ENCODE measurements around the gene MRAS.
"Not testable (repeated sequence)": the region's sequence is repeated elsewhere in the genome, so short reads cannot be mapped to it uniquely, and the experiment has no call there.

Gene MRAS

DNA sequence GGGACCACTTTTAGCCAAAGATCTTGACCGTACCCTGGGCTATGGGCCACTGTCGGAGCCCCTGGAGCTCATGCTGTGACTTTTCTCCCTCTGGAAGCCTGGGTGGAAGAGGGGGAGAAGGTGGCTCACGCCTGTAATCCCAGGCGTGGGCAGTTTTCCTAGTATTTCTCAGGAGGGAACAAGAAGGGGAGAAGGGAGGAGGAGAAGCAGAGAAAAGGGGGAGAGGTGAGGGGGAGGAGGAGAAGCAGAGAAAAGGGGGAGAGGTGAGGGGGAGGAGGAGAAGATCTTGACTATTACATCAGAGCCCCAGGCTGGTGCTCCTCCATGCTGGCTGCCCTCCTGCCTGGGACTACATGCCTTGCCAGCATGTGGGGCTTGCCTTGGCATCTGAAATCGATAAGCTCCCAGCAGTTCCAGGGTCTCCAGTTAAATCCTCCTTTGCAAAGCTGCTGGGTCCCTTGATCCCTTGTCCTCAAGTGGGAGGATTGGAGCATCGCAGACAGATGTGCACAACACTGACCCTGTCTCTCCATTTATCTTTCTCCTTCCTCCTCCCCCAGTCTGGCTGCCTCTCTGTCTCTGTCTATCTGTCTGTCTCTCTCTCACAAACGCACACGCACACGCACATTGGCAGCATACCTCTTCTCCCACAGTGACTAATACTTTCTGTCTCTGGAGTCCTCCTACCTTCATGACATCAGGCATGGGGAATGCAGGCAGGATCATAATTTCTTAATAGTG lies 41.6 kb downstream of the MRAS start:
- no peak for DNase-seq (ENCODE audit: low spot score)

DNA sequence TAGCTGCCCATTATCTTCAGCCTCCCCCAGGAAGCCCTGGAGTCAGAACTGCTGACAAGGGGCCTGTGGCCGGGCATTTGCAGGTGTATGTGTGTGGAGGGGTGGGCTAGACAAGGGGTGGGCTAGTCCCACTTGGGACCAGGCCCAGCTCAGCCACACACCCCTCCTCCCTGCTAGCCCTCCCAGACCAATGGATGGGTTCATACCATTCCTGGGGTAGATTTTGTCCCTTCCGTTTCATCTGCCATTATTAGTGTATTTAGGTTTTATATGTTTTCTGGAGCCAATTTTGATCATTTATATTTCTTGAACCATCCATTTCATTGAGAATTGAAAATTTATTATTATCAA lies 42.2 kb downstream of the MRAS start:
- DNase-seq (ENCODE audit: low spot score) = no peak

DNA sequence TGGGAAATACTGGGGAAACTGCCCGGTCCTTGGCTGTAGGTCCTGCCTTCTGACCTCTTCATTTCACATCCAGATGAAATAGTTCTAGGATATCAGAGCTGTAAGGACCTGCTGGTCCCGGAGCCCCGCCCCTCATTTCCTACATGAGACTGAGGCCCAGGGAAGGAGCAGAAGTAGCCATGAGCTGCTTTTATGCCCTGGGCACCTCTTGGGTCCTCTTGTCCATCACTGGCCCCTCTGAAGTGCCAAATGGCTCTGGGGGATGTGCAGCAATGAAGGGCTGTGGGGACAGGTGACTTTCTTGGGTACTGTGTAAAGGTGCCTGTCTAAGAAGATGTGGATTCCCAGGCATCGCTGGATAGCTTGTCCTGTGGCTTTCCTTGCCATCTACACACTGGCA lies 45.8 kb downstream of the MRAS start:
- DNase-seq (ENCODE audit: low spot score) = no peak

DNA sequence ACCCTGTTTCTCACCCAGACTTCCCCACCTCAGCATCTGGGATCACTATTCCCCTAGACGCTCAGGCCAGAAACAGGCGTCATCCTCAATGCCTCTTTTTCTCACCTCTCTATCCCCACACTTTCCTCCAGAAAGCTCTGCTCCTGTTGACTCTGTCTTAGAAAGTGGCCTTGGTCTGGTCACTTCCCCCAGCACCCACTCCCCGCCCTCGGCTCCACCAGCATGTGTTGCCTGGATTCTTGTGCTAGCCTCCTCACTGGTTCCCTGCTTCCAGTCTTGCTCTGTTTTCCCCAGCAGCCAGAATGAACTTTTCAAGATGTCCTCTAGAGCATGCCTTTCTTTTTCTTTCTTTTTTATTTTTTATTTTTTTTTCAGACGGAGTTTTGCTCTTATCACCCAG lies 46.3 kb downstream of the MRAS start:
- DNase-seq (ENCODE audit: low spot score) = no peak

DNA sequence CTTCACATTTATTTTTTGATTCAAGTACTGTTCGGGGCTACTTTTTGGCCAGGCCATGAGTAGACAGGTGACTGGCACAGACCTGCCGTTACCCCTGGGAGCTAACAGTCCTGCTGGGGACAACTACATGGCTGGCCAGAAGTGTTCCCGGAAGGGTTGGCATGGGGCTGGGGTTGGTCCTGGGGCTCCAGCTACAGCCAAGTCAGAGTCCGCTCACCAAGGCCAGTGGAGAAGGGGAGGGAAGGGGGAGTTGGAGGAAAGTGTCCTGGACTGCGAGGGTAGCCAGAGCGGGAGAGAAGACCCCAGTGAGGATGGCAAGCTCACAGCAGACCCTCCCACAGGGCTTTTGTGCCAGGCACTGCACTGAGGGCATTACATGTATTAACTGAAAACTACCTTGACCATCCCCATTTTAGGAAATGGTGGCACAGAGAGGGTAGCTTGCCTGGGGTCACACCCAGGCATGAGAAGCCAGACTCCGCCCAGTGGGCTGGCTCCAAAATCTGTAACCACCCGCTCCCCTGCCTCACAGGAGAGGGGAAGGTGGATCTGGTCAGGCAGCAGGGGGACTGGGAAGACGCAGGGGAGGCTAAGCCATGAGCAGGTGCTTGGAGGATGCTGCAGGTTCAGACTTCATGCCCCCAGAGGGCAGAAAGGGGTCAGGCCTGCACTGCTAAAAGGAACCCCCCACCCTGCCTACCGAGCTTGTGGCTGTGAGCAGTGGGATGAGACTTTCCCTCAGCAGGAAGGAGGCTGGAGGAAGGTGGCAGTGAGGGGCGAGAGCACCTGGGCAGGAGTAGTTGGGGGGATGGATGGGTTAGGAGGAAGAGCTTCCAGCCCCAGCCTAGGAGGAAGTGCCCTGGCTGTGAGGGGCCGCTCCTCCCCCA lies 47.7 kb downstream of the MRAS start:
- no peak for DNase-seq (ENCODE audit: low spot score)

DNA sequence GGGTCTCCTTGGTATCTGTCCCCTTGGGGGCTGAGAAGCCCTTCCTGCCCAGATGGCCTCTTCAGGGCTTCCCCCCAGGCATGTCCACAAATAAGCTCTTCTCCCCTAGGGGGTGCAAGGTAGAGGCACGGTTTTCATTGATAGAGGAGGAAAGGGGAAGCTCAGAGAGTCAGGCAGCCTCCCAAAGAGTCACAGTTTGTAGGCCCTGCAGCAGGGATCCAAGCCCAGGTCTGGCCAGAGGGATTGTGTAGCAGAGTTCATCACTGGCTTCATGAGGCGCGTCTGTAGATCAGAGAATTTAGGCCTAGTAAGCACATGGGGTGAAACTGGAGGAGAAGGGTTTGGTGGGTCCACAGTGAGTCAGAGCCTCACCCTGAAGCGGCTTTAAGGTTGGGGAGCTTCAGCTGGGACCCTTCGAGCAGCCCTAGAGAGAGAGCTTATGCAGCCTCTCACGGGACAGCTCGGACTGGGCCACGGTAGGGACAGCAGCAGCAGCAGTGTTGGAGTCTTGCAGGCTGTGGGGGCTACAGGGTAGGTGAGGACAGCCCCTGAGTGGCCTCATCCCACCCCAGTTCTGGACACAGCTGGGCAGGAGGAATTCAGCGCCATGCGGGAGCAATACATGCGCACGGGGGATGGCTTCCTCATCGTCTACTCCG lies 48.5 kb downstream of the MRAS start:
- no peak for DNase-seq (ENCODE audit: low spot score)

DNA sequence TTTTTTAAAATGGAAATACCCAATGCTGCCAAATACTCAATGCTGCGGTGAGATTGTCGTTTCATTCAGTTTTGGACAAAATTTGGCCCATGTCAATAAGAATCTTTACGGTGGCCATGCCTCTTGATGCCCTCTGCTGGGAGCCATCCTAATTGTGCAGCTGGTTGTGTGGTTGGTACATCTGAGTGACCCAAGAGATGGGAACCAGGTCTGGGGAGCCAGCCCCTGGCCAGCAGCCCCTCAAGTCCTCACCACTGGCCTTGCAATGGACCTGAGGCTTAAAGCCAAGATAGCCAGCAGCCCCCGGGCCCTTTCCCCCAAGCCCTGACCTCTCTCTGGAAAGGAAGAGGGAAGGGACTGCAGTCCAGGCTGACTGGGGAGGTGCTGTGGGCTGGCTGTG lies 49.6 kb downstream of the MRAS start:
- DNase-seq (ENCODE audit: low spot score) = no peak

DNA sequence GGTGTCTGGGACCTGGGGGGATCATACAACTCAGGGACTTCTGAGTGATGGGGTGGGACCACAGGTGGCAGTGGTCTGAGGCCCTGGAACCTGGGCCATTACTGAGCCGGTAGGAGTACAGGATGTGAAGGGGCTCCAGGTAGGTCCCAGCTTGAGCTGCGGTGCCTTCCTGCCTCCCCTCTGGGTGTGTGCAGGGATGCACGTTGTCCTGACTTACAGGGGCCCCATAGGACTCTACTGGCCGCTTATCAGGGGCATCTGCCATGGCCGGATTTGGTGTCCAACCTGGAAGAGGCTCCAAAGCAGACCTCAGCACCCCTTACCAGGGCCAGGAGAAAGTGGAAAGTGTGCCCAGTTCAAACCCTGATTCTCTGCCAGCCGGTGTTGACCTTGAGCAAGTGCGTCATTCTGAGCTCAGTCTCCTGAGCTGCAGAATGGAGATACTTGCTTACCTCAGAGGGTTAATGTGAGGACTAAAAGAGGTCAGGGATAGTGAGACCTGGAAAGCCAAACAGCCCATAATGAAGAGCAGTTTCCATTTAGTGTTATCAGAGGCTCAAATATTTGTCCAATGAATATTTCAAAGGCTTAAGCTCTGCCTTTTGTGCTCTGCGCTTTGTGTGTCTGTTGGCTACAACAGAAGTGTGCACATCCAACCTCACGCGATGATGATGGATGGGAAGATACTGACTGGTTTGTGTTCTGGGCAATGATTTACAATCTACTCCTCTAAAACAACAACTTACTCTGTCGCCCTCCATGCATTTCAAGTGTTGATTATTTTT lies 50.6 kb downstream of the MRAS start:
- no peak for DNase-seq (ENCODE audit: low spot score)

DNA sequence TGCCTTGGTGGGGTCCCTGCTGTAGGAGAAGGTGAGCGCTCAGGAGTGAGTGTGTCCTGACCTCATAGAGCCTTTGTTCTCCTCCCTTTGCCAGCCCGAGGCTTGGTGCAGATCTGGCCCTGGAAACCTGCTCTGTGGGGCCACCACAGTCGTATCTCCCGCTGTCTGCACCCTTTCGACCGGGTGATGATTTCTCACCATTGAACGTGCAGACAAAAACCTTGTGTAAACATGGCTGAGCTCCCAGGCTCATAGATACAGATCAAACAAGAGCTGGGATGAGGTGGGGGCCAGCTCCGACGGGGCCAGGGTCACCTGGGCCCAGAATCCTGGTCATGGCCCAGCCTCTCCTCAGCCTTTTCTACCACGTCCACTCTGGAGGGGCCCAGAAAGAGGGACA lies 51.4 kb downstream of the MRAS start:
- no peak for DNase-seq (ENCODE audit: low spot score)

DNA sequence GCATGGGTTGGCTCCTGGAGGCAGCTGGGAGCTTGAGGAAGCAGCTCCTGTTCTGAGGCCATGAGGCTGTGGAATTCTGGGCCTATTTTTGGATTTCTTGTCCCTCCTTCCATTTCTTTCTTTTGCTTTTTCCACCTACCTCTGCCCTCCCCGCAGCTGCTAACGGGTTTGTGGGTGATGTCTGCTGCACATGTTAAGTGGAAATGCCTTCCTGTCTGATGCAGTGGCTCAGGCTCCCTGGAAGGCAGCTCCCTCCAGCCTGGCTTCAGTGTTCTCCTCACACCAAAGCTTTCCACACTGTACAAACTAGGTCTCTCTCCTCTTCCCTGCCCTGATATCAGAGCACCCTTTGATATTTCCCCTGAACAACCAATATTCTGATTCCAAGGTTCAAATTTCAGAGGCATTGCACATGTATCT lies 52.3 kb downstream of the MRAS start:
- DNase-seq (ENCODE audit: low spot score) = no peak

DNA sequence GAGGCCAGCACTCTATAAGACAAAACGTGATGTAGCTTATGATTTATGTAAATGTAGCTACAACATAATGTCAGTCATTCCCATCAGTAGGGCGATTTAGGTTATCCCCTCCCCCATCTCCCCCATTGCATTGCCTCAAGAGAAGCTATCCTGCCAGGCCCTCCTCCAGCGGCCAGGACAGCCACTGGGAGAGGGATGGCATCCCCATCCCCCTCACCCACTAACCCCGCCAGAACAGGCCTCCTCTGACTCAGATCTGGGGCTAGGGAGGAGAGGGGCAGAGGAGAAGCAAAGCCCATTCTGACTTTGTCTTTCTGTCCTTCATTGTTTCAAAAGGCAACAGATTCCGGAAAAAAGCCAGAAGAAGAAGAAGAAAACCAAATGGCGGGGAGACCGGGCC lies 53.5 kb downstream of the MRAS start:
- no peak for DNase-seq (ENCODE audit: low spot score)

DNA sequence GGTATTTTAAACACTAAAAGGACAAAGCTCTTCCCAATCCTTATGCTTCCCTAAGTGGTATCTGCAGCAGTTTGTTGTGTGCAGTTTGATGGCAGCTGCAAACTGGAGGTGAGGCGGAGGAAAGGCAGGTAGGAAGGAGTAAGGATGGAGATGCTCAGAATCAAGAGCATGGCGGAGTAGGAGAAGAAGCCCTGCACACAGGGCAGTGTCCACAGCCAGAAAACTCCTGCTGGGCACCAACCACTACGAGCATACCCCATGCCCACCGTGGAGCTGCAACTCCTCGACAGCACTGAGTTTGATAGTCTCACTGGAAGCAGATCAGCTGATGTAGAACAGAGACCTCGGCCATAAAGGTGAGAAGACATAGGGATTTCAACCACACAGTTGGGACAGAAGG lies 55.7 kb downstream of the MRAS start:
- DNase-seq (ENCODE audit: low spot score) = no peak

DNA sequence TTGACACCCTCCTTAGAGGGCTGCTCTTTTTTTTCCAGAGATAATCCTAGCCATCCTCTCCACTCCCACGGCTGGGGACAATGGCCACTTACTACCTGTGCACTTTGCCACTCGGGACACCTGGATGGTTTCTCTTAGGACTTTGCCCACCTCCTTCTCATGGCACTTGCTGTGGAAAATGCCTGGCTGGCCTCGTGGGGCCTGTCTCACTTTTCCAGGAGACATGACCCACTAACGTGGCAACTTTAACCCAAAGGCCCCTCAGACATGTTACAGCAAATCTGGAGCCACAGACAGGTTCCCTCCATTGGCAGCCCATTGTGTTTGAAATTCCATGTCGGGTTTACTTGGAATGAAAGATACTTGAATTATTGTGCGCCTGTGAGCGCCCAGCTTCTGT lies 56.6 kb downstream of the MRAS start:
- DNase-seq (ENCODE audit: low spot score) = no peak

DNA sequence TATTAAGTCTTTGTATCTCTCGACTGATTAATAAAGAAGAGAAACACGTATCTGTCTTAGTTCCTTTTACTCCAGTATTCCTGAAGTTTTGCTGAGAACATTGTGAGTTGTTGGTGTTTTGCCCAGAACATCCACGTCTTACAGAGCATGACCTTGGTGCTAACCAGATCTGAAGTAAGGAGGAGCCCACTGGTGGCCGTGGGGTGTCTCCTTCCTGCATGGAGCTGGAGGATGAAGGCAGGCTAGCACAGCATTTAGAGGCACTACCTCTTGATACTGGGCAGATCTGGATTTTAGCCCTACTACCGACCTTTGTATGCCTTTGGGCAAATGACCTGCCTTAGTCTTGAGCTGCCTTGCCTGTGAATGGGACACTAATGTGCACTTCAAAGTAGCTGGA lies 57.1 kb downstream of the MRAS start:
- DNase-seq (ENCODE audit: low spot score) = no peak

DNA sequence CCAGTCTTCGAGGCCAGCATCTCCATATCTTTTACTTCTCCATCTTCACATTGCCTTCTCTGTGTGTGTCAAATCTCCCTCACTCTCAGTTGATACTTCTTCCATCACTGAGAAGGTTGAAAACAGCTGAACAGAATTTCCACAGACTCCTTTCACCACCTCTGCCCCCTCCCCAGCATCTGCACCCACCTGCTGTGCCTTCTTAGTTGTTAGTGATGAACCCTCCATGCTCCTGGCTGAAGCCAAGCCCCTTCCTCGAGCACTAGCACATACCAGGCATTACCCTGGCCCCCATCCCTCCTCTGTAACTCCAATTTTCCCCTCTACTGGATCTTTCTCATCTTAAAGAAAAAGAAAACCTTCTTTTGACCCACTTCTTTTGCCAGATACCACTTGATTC lies 58.2 kb downstream of the MRAS start:
- DNase-seq (ENCODE audit: low spot score) = no peak

DNA sequence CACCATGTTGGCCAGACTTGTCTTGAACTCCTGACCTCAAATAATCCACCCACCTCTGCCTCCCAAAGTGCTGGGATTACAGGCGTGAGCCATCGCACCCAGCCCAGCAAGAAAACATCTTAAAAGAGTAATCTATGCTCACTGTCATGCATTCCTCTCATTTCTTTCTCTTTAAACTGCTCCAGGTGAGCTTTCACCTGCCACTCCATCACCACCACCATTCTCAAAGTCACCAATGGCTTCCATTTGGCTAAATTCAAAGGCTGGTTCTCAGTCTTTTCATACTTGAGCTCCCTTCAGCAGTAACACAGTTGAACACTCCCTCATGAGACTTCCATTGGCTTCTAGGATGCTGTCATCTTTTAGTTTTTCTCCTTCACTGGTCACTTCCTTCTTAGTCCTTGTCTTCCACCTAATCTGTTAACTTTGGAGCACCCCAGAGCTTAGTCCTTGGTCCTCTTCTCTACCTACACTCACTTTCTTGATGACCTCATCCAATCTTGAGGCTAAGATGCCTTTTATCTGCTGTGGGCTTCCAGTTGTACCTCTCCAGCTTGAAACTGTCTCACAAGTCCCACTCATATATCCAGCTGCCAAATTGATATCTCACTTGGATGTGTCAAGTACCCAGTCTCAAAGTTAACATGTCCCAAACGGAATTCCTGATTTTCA lies 59.0 kb downstream of the MRAS start:
- DNase-seq (ENCODE audit: low spot score) = no peak

DNA sequence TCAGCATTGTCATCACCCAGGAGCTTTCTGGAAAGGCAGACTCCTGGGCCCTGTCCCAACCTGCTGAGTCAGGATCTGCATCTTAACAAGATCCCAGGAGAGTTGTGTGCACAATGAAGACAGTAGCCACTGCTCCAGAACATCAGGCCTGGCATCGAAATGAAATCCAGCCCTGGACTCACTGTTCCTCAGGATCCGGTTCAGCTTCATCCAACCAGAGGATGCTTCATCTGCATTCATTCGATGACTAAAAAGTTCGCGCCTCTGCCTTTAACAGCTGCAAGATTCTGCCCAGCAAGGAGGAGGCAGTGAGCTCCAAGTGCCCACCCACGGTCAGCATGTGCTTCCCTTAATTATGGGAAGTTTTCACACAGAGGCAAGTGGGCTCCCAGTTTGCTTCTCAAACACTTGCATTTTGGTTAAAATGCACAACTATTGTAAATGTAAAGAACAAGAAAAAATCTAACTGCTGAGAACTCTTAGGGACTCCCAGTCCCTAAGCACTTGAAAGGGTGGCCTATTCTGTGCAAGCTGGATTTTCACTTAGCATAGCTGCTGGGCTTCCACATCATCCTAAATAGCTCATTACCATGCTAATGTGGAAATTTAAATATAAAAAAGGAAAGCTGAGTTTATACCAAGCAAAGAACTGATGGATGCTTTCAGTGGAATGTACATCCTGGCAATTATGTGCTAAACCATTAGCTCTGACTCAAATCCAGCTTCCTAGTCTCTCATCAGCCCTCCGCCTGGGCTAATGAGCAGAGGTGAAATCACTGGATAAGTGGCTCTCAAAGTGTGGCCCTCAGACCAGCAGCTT lies 60.6 kb downstream of the MRAS start:
- no peak for DNase-seq (ENCODE audit: low spot score)

DNA sequence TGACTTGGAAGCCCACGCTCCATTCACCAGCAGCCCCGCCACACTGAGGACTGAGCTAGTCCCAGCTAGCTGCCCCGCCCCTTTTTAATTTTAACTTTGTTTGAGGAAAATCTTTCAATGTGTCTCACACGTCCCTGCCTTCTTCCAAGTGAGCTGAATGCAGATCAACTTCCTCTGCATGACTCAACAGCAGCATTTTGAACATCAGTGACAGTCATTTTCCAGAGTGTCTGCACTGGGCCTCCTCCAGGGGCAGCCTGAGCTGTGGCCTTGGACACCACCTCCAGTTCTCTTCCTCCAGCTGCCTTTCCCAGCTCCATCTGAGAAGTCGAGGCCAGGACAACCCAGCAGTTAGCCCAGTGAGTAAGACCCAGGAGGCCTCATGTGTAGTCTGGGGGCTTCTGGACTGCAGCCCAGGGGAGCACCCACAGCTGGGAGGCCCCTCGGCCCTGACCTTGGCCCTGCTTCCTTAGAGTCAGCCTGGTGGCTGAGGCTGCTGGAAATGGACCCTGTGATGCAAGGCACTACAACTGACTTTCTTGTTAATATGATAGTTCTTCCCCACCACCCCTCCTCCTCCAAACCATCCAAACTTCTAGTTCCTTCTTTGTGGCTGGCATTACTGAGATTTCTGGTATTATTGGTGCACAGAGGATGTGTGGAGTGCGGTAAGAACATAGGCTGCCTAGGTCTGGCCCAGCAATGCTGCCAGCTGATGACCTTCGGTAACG lies 64.6 kb downstream of the MRAS start:
- DNase-seq (ENCODE audit: low spot score) = no peak

DNA sequence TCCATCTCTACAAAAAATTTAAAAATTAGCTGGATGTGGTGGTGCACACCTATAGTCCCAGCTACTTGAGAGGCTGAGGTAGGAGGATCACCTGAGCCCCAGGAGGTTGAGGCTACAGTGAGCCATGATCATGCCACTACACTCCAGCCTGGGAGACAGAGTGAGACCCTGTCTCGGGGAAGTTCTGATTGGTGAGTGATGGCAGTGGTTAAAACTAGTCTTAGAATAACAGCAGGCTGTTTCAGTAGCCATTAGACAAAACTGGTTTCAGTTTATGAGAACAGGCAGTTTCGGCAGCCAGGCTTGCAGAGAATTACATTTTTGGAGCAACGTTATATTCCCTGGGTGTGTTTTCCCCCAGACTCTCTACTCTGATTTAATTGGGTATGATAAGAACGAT lies 67.9 kb downstream of the MRAS start:
- not testable (repeated sequence) for DNase-seq (ENCODE audit: low spot score)

DNA sequence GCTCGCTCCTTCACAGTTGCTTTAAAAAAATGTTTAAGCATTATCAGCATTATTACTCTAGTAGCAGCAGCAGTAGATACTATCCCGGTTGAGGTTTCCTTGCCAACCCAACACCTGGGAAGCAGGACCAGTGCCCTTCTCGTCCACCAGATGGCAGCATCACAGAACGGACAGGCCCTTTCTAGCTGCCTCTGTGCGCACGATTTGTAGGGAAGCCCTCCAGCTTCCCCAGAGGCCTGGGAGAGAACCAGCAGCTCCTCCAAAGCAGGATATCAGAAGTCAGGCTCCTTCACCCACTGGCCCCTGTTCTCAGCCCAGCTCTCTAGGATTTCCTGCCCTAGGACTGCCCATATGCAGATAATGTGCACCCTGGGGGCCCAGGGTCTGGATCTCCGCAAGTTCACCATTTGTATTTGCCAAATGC lies 69.2 kb downstream of the MRAS start:
- peak; percentile 60 for DNase-seq (ENCODE audit: low spot score)

All from CD4-positive, alpha-beta T cell treated with Interleukin-15 for 4 hours (primary cell).